ENCODE data around the gene MYH6.
A peak's percentile ranks its signal among the peaks of the same experiment; 100 is the strongest.
"Not testable (repeated sequence)": the region's sequence is repeated elsewhere in the genome, so short reads cannot be mapped to it uniquely, and the experiment has no call there.

MYH6 gene

DNA sequence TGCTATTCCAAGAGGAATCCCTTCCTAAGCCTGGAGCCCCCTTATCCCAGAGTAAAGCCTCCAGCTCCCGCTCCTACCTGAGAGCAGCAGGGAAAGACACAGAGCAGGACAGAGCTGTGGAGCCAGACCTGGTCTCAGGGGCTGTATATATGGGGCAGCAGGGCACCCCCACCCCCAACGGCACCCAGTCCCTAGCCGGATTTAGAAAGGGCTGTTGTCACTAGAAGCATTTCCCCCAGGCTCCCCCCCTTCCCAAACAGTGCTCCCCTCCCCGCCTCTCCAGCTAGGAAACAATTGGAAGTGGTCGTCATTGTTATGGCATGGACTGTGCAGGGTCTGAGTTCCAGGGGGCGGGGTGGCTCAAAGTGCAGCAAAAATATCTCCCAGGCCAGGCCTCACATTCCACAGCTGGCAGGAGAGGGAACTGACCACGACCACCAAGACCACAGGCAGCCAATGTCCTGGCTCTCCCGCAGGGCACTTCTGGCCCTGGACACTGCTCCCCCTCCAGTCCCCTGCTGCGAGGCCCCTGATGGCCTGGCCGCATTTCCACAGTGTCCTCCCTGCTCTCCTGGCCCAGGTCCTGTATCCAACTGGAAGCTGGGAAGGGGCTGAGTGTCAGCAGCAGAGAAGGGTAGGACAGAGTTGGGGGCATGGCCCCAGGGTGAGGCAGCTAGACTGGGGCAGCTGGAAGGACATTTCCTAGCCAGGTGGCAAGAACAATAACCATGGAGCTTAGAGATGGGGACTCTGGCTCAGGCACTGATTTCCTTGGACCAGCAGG is 27.7 kb upstream of the MYH6 start, which contains the start of gene MYH7:
Gene MYH7 (minus strand): TSS at position 118 of the 784 bp plus-strand sequence. CDS start 1,928 bp downstream, outside the sequence.
- DNase-seq: no peak

DNA sequence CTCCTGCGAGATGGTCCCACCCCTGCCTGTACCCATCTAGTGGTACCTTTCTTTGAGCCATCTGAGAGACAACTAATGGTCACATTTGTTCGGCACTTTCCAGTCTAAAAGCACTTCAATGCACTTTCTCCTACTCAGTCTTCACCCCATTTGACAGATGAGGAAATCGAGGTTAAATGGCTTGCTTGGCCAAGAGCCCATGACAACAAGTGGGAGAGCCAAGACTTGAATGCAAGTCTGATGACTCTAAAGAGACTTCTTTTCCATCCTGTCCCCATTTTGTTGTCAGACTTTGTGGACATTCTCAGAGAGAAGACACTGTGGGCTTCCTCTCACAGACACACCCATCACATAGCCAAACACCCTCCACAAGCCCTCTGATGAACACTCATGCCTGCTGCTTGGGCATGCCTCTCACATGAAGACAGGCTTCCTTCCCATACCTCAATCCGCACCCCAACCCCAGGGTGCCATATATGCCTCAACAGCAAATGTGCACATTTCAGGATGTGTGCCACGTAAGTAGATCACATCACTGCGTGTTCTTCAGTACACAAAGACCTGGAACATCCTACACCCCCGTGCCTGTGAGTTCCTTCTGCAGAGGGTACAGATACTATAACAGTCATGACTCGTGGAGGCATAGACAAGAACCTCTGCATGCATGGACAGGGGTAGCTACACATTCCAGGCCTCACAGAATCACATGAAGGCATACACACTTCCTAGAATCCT is 26.6 kb upstream of the MYH6 start:
- DNase-seq: no peak

DNA sequence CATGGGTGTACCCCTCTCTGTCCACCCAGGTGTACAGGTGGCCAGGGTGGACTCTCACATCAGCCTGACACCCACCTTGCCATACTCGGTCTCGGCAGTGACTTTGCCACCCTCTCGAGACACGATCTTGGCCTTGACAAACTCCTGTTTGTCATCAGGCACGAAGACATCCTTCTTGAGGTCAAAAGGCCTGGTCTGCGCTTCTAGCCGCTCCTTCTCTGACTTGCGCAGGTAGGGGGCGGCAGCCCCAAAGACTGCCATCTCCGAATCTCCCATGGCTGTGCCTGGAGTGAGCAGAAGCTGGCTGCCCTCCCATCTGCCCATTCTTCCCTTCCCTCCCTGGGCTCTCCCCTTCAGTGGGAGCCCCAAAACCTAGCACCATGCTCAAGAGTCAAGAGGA is 25.4 kb upstream of the MYH6 start:
- no peak for DNase-seq

DNA sequence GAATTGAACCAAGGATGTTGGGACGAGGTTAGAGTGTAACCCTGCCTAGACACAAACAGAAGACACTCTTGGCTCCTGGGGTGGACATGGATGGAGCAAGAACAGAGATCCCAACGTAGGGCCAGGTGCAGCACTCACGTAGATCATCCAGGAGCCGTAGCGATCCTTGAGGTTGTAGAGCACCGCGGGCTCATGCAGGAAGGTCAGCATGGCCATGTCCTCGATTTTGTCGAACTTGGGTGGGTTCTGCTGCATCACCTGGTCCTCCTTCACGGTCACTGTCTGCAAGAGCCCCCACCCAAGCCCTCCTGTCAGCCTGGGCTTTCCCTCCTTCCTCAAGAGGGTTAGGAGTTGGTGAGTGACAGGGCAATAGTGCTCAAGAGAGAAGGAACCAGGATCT is 24.9 kb upstream of the MYH6 start:
- no peak for DNase-seq

DNA sequence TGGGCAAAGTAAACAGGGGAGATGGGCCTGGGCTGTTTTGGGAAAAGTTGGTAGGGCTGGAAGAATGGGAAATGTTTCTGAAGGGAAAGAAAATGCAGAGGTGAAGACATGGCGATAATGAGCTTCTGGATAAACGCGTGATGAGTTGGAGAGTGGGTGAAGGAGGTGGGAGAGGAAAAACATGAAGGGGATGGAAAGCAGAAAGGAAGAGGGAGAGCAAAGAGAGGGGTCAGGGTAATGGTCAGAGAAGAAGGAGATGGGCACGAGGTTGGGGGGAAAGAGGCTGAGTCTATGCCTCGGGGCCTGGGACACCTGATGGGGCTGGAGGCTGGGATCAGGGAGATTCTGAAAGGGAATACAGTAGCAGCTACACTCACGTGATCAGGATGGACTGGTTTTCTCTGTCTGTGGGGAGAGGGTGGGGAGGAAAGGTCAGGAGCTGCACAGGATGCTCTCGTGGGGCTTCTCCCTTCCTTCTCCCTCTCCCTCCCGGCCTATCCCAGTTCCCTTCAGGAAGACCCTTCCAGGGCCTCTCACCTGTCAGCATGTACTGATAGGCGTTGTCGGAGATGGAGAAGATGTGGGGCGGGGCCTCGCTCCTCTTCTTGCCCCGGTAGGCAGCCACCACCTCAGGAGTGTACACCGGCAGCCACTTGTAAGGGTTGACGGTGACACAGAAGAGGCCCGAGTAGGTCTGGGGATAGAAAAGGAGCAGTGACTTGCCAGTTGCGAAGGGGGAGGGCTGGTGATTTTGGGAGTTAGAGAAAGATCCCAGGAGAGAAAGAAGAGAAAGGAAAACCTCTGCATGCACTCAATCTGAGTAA is 24.2 kb upstream of the MYH6 start:
- DNase-seq: no peak

DNA sequence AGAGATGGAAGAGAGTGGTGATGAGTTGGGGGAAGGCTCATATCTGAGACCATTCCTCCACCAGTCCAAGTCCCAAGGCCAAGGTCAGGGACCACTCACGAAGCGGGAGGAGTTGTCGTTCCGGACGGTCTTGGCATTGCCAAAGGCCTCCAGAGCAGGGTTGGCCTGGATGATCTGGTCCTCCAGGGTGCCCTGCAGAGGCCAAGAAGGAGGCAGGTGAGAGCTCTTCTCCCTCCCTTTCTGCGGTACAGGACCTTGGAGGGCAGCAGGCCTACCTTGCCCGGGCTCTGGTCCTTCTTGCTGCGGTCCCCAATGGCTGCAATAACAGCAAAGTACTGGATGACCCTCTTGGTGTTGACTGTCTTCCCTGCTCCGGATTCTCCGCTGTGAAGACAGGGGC is 23.4 kb upstream of the MYH6 start:
- no peak for DNase-seq

DNA sequence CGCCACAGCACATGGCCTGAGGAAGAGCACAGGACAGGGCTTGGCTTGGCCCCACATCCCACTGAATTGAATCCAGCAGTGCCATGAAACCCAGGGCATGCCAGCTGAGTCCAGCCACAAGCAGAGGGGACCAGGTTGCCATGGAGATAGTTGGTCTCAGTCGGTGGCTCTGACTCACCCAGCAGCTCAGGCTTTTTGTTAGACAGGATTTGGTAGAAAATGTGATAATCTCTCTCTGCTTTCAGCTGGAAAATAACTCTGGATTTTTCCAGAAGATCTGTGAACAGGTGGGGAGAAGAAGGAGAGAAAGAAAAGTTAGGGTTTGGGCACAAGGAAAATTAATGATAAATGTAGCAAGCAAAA is 22.6 kb upstream of the MYH6 start:
- DNase-seq: no peak

DNA sequence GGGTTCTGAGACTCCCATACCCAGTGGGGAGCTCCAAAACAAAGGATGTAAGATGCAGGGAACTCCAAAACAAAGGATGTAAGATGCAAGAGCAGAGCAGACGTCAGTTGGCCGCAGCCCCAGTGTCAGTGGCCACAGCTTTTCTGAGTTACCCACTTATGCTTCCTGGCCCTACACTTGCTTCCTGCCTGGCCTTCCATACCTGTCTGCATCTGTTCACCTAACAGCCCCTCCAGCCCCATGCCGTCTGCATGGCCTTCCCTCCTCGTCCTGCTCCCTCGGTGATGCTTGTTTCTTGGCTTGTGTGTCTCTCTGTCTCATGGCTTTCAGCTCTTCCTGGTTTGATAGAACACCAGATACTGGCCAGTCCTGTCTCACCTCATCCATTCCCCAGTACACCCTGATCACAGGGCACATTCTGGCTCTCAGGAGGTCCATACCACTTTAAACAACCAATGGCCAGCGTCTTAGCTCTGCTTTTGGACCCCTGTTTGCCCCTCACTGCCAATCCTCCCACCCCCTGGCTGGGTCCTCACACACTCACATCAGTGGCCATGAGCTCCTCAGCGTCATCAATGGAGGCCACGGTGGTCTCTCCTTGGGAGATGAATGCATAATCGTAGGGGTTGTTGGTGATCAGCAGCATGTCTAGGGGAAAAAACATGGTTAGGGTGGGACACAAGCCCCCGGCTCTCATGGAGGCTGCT is 22.1 kb upstream of the MYH6 start:
- DNase-seq: no peak

DNA sequence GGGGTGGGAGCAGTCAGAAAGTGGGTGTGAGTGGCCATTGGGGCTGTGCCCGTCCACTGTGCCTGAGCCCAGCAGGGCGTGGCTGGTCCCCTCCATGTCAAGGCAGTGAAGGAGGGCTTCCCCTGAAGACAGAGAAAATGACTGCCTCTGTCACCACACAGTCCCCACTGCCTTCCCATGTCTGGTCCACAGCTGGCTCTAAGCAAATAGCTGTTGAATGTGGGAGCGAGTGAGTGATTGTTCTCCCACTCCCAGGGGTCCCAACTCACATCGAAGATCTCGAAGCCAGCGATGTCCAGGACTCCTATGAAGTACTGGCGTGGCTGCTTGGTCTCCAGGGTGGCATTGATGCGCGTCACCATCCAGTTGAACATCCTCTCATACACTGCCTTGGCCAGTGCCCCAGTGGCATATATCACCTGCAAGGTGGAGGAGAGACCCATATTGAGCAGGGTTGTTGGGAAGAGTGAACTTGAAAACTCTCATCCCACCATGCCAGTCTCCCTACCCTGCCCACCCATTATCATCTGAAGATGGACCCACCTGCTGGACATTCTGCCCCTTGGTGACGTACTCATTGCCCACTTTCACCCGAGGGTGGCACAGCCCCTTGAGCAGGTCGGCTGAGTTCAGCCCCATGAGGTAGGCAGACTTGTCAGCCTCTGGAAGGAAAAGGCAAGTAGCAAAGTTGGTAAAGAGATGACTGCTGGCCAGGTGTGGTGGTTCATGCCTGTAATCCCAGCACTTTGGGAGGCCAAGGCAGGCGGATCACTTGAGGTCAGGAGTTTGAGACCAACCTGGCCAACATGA is 20.8 kb upstream of the MYH6 start:
- DNase-seq: no peak

DNA sequence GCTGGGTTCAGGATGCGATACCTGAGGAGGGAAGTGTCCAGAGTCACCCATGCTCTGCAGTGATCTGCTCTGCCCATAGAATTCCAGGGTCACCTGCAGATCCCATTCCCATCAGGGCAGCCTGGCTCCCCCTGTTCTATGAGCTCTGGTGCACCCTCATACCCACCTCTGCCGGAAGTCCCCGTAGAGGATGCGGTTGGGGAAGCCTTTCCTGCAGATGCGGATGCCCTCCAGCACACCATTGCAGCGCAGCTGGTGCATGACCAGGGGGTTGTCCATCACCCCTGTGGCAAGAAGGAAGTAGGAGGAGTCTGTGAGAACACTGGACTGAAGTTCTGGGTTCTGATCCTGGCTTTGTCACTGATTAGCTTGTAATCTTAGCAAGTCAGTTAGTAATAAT is 17.7 kb upstream of the MYH6 start:
- DNase-seq: peak in 1 of 5 experiments; percentile 4

DNA sequence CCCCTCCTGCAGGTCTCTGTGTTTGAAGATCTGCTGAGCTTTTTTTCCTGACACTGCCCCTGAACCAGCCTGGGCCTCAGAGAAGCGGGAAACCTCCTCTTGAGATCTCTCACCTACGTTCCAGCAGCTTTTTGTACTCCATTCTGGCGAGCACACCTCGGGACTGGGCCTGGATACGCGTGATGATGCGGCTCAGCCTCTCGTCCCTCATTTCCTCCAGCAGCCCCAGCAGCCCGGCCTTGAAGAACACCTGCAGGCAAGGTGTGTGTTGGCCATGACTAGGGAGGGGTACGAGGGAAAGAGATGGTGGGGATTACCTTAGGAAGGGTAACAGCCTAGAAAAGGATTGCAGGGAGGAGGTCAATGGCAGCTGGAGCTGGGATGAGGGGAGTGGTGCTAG is 17.1 kb upstream of the MYH6 start:
- DNase-seq: no peak

DNA sequence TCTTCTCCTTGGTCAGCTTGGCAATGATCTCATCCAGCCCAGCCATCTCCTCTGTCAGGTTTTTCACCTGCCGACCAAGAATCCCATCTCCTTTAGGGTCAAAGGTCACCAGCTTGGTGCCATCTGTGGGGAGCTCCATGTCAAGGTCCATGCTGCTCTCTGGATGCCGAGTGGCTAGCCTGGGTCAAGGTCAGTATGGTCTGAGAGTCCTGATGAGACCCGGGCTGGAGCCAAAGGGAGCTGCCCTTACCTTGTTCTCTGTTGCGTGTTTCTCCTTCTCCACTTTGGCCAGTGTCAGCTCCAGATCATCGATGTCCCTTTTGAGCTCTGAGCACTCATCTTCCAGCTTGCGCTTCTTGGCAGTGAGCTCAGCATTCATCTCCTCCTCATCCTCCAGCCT is 15.6 kb upstream of the MYH6 start:
- no peak for DNase-seq

DNA sequence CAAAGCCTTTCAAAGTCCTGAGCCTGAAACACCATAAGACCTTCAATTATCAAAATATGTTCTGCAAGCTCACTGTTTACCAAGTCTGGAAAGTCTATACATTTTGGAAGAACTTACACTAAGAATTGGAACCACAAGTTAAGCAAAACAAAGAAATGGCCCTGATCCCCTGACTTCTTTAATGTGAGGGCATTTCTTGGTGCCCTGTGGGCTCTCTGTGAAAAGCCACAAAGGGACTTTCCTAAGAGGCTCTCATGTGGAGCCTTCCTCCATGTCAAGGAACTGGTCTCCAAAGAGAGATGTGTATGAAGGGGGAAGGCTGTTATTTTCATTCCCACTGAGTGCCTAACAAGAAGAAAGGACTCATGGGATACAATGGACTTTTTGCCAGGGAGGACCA is 13.5 kb upstream of the MYH6 start:
- peak in 1 of 5 experiments; percentile 40 for DNase-seq

DNA sequence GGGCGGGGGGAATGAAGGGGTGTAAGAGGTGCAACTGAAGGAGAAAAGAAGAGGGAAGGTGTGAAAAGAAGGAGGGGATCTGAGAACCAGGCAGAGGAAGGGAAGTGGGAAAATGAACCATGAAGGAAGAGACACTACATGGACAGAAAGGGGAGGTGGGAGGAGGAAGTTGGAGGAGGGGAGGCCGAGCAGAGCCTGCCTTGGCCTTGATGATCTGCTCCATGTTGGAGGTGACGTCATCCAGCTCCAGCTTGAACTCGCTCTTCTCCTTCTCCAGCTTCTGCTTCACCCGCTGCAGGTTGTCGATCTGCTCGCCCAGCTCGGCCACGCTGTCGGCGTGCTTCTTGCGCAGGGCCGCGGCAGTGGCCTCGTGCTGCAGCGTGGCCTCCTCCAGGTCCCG is 11.6 kb upstream of the MYH6 start:
- not testable (repeated sequence) for DNase-seq

DNA sequence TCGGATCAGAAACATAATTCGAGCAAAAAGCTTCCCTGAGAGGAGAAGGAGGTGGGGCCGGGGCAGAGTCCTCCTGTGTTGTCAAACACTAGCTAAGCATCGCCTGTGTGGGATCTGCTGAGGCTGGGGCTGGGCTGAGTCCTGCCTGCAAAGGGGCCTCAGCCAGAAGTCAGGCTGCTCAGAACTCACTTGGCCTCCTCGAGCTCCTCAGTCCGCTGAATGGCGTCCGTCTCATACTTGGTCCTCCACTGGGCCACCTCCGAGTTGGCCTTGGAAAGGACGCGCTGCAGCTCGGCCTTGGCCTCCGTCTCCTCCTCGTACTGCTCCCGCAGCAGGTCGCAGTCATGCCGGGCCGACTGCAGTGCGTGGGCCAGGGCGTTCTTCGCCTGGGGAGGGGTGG is 9.9 kb upstream of the MYH6 start:
- no peak for DNase-seq

DNA sequence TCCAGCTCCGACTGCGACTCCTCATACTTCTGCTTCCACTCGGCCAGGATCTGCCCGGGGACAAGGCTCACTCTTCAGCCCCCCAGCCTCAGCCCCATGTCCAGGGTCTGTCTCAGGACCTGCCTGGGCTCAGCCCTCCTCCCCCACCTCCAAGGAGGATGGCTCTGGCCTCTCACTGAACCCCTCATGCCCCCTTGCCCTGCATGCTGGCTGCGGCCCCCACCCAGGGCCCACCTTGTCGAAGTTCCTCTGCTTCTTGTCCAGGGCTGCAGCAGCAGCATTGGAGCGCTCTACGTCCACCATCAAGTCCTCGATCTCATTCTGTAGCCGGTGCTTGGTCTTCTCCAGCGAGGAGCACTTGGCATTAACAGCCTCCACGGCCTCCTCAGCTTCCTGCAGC is 9.2 kb upstream of the MYH6 start:
- not testable (repeated sequence) for DNase-seq

DNA sequence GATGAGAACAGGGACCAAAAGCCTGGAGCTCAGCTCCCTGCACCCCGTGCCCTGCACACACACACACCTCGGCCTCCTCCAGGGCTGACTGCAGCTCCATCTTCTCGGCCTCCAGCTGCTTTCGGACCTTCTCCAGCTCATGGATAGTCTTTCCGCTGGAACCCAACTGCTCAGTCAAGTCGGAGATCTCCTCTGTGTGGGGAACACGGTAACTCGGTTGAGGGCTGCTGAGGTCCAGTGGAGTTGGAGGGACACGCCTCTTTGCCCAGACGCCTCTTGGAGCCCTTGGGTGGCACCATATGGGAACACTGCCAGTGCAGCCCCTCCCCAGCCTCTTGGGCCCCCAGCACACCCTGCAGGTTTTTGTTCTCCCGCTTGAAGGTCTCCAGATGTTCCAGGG is 8.7 kb upstream of the MYH6 start:
- DNase-seq: no peak

DNA sequence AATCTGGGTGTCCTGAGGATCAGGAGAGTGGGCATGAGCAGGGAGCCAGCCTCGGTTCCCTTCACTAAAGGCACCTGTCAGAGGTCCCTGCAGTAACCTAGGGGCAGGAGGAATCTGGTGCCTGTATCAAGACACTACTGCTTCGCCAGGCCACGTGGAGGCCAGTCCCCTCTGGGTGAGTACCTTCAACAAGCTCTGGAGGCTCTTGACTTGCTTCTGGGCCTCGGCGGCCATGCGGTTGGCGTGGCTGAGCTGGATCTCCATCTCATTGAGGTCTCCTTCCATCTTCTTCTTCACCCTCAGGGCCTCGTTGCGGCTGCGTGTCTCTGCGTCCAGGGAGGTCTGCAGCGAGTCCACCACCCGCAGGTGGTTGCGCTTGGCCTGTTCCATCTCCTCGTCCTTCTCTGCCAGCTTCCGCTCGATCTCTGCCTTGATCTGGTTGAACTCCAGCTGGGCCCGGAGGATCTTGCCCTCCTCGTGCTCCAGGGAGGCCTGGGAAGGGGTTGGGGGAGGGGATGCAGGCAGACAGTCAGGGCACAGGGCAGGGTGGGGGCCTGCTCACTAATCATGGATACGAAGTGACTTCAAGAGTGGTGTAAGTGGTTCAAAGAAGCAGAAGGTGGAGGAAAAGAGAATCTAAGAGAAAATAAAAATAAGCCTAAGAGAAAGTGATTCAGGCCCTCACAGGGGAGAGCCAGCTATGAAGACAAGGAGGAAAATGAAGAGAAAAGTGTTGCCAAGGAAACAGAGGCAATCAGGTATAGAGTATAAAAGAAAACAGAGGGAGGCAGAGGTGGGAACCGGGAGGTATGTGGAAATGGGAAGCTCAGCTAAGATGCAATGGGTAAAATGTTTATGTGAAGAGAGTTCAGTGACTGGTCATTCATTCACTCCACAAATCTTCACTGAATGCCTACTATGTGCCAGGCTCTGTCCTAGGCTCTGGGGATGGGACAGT is 8.0 kb upstream of the MYH6 start:
- no peak for DNase-seq

DNA sequence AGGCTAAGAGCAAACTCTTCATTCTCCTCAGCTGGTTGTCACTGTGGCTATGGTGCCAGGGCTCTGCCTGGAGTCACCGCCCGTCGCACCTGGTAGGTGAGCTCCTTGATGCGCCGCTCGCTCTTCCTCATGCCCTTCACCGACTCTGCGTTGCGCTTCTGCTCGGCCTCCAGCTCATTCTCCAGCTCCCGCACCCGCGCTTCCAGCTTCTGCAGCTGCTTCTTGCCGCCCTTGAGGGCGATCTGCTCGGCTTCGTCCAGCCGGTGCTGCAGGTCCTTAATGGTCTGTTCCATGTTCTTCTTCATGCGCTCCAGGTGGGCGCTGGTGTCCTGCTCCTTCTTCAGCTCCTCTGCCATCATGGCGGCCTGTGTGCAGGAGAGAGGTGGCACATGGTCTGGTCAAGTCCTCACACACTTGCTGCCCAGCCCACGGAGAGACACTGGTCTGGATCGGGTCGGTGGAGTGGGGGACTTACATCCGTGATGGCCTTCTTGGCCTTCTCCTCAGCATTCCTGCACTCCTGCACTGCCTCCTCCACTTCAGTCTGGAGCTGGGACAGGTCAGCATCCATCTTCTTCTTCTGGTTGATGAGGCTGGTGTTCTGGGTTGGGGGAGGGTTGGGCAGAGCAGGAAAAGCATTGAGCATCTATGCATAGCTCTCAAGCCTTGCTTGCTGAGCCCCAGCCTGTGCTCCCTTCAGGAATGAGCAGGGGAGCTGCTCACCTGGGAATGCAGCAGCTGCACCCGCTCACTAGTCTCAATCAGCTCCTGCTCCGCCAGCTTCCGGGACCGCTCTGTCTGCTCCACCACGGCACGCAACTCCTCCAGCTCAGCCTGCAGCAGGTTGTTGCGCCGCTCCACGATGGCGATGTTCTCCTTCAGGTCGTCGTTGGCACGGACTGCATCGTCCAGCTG is 7.1 kb upstream of the MYH6 start:
- no peak for DNase-seq

DNA sequence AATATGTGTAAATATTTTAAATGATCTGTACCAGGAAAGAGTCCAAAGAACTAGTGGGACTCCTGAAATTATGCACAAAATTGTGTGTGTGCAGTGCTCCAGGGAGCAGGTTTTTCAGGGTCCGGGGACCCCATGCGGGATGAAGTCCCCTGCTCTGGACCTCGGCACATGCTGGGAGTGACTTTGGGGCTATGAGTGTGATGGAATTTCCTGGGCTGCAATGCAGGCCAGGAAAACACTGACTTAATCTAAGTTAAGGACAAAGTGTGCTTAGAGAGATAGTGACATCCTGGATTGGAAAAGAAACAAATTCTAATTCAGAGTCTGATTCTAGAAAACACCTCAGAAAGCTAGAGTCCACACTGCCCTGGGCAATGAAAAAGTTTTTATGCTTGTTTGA is 6.2 kb upstream of the MYH6 start:
- no peak for DNase-seq

Measured in T-helper 2 cell (primary cell).